Measurements from ENCODE around the gene MECP2. TPM values are rescaled to one million over a fixed set of nuclear protein-coding genes. Genes with fewer than 3 reads are reported as not detected.

The MECP2 gene
- total and polyA plus RNA-seq, 2 donors (not counting 1 experiment from before 2014, with no cell fraction given) = 20.0 to 122 TPM

GRCh38 chrX:154138857-154139256, 41.3 kb upstream of the MECP2 start:
- Mint-ChIP-seq H3K27me3 (no peaks in the 10 kb centered on the region), H3K9me3 (ENCODE audit: insufficient read depth) (no peaks in the 10 kb centered on the region), H3K27ac (no peak overlapping the region), H3K4me3 (no peak overlapping the region), H3K4me1 (peaks cover 13% of the 10 kb centered on the region)
- H3K4me2 ChIP-seq (replicated peaks; ENCODE audit: low read depth, low read length, poor library complexity, severe bottlenecking) = no peak overlapping the region
- H3K9ac ChIP-seq (ENCODE audit: low read length) = no peak overlapping the region
- no peak overlapping the region for H3K4me3 ChIP-seq (ENCODE audit: control extremely low read depth in 1 of 5, extremely low read depth in 1 of 5, insufficient read depth in 1 of 5, low read depth in 2 of 5, low read length in 4 of 5)
- POLR2A ChIA-PET = no interaction called here
- no peak for TF ChIP-seq CTCF (IDR thresholded peaks at IDR 0.05)
- TF ChIP-seq EZH2 (IDR thresholded peaks at IDR 0.05; ENCODE audit: borderline replicate concordance, insufficient read depth, low read depth, low read length, poor library complexity, severe bottlenecking) = no peak
- H3K4me1 ChIP-seq (ENCODE audit: control insufficient read depth in 2 of 2, insufficient read depth in 2 of 2, low read length in 2 of 2) = peaks cover 10 to 22% of the 10 kb centered on the region in 2 donors
- H3K27me3 ChIP-seq (replicated peaks in 1 of 4; ENCODE audit: control extremely low read depth in 1 of 4, control insufficient read depth in 3 of 4, insufficient read depth in 4 of 4, low read length in 3 of 4) = no peaks in the 10 kb centered on the region
- no peaks in the 10 kb centered on the region for H3K9me3 ChIP-seq (ENCODE audit: control extremely low read depth in 1 of 3, control insufficient read depth in 2 of 3, insufficient read depth in 1 of 3, low read length in 2 of 3)
- intact Hi-C loops (cut with micrococcal nuclease) = no loop called here
- no peaks in the 10 kb centered on the region for H4K20me1 ChIP-seq (ENCODE audit: control insufficient read depth, insufficient read depth, low read length, poor library complexity, severe bottlenecking)
- no peak overlapping the region for H2AFZ ChIP-seq (ENCODE audit: insufficient read depth, low read depth, low read length, poor library complexity, severe bottlenecking)
- CTCF ChIA-PET = interaction anchor here (1.0 to 2.8 kb wide), 5 partner anchors 16 to 195 kb away, joined by 3 to 12 read pairs (median 5); no protein-coding TSS in a partner anchor
- H3K27ac ChIP-seq (ENCODE audit: low read length in 2 of 2) = no peak overlapping the region
- ATAC-seq (ENCODE audit: low read depth) = no peak
- H3K36me3 ChIP-seq (replicated peaks in 1 of 2; ENCODE audit: control extremely low read depth in 1 of 2, control insufficient read depth in 1 of 2, extremely low read depth in 1 of 2, insufficient read depth in 2 of 2, low read length in 1 of 2) = no peaks in the 10 kb centered on the region
- H3K79me2 ChIP-seq (ENCODE audit: control insufficient read depth, insufficient read depth, low read length) = no peaks in the 10 kb centered on the region
- 91% methylated on average over 10 of the region's 10 CpGs for WGBS (ENCODE audit: insufficient coverage)
- DNase-seq = no peak

- Mint-ChIP-seq H3K4me3 (peak overlapping the region; percentile 75), H3K9me3 (ENCODE audit: insufficient read depth) (no peaks in the 10 kb centered on the region), H3K27ac (peak overlapping the region; percentile 87), H3K27me3 (no peaks in the 10 kb centered on the region), H3K4me1 (peaks cover 13% of the 10 kb centered on the region)
- Histone ChIP-seq H3K79me2 (ENCODE audit: control insufficient read depth, insufficient read depth, low read length) (no peaks in the 10 kb centered on the region), H3K27me3 (replicated peaks in 1 of 4; ENCODE audit: control extremely low read depth in 1 of 4, control insufficient read depth in 3 of 4, insufficient read depth in 4 of 4, low read length in 3 of 4) (no peaks in the 10 kb centered on the region), H3K9me3 (ENCODE audit: control extremely low read depth in 1 of 3, control insufficient read depth in 2 of 3, insufficient read depth in 1 of 3, low read length in 2 of 3) (no peaks in the 10 kb centered on the region), H3K4me3 (ENCODE audit: control extremely low read depth in 1 of 5, extremely low read depth in 1 of 5, insufficient read depth in 1 of 5, low read depth in 2 of 5, low read length in 4 of 5) (peak overlapping the region in 4 of 5 experiments; percentile 31 to 50 (median 40)), H3K9ac (ENCODE audit: low read length) (peak overlapping the region; percentile 57), H3K4me2 (replicated peaks; ENCODE audit: low read depth, low read length, poor library complexity, severe bottlenecking) (peak overlapping the region; percentile 77), H3K27ac (ENCODE audit: low read length in 2 of 2) (peak overlapping the region; percentile 51 to 64), H2AFZ (ENCODE audit: insufficient read depth, low read depth, low read length, poor library complexity, severe bottlenecking) (peak overlapping the region; percentile 66), H4K20me1 (ENCODE audit: control insufficient read depth, insufficient read depth, low read length, poor library complexity, severe bottlenecking) (no peaks in the 10 kb centered on the region), H3K4me1 (ENCODE audit: control insufficient read depth in 2 of 2, insufficient read depth in 2 of 2, low read length in 2 of 2) (peaks cover 10 to 22% of the 10 kb centered on the region in 2 donors), H3K36me3 (replicated peaks in 1 of 2; ENCODE audit: control extremely low read depth in 1 of 2, control insufficient read depth in 1 of 2, extremely low read depth in 1 of 2, insufficient read depth in 2 of 2, low read length in 1 of 2) (no peaks in the 10 kb centered on the region)
- POLR2A ChIA-PET = interaction anchor here (1.2 kb wide), 1 partner anchor 171 kb away, joined by 3 read pairs; no protein-coding TSS in a partner anchor
- CTCF ChIA-PET = interaction anchor here (0.6 to 5.3 kb wide), 7 partner anchors 116 to 239 kb away, joined by 3 to 63 read pairs (median 5); no protein-coding TSS in a partner anchor
- intact Hi-C loops (cut with micrococcal nuclease) = no loop called here
- DNase-seq = peak; percentile 84
- TF ChIP-seq CTCF (IDR thresholded peaks at IDR 0.05) = peak; percentile 80
- TF ChIP-seq EZH2 (IDR thresholded peaks at IDR 0.05; ENCODE audit: borderline replicate concordance, insufficient read depth, low read depth, low read length, poor library complexity, severe bottlenecking) = no peak
- peak; percentile 86 for ATAC-seq (ENCODE audit: low read depth)
- 1% methylated on average over 40 of the region's 44 CpGs for WGBS (ENCODE audit: insufficient coverage)
Measured at GRCh38 chrX:154136627-154137161, 39.2 kb upstream of the MECP2 start.

Measured in B cell (primary cell).